GM23248 (cell line): ENCODE measurements around the gene MEGF6. TPM values are rescaled to one million over a fixed set of nuclear protein-coding genes. Genes with fewer than 3 reads are reported as not detected.

ENCODE experiments used
- DNase-seq: peaks from one replicate; pipeline ENCODE4 v3.0.0-alpha.2; 2015
- H2AFZ ChIP-seq: fragments of 200-600 bp; sonication (generic); 2 replicates; pipeline ENCODE4 v1.6.1; 2016; ENCODE audit warnings: antibody characterized with exemption
- H3F3A ChIP-seq: fragments of 200-600 bp; sonication (generic); 2 replicates; pipeline ENCODE4 v1.6.1; 2016; ENCODE audit warnings: mild to moderate bottlenecking, antibody characterized with exemption, mixed run types; ENCODE audit not compliant: insufficient read depth
- H3K27ac ChIP-seq: fragments of 200-600 bp; sonication (generic); 2 replicates; pipeline ENCODE4 v1.5.1; 2016; ENCODE audit warnings: mild to moderate bottlenecking
- H3K27me3 ChIP-seq: fragments of 200-600 bp; sonication (generic); replicated peaks from 2 replicates; pipeline ENCODE4 v1.6.1; 2016; ENCODE audit warnings: mild to moderate bottlenecking; ENCODE audit not compliant: insufficient read depth
- H3K36me3 ChIP-seq: fragments of 200-600 bp; sonication (generic); 2 replicates; pipeline ENCODE4 v1.6.1; 2016; ENCODE audit warnings: low read depth, mild to moderate bottlenecking
- H3K4me1 ChIP-seq: fragments of 200-600 bp; sonication (generic); 2 replicates; pipeline ENCODE4 v1.6.1; 2016; ENCODE audit warnings: mild to moderate bottlenecking; ENCODE audit not compliant: insufficient read depth
- H3K4me2 ChIP-seq: fragments of 200-600 bp; sonication (generic); one replicate; pipeline ENCODE4 v1.6.1; 2016; ENCODE audit warnings: mild to moderate bottlenecking; ENCODE audit not compliant: unreplicated experiment
- H3K4me3 ChIP-seq: fragments of 200-600 bp; sonication (generic); 2 replicates; pipeline ENCODE4 v1.5.1; 2016; ENCODE audit warnings: mild to moderate bottlenecking
- H3K79me2 ChIP-seq: fragments of 200-600 bp; sonication (generic); 2 replicates; pipeline ENCODE4 v1.6.1; 2016; ENCODE audit warnings: mild to moderate bottlenecking; ENCODE audit not compliant: insufficient read depth
- H3K9ac ChIP-seq: fragments of 200-600 bp; sonication (generic); 2 replicates; pipeline ENCODE4 v1.6.1; 2016; ENCODE audit warnings: mild to moderate bottlenecking
- H3K9me2 ChIP-seq: fragments of 200-600 bp; sonication (generic); 2 replicates; pipeline ENCODE4 v1.6.1; 2016; ENCODE audit warnings: mixed run types, mild to moderate bottlenecking, moderate library complexity; ENCODE audit not compliant: insufficient read depth
- H3K9me3 ChIP-seq: fragments of 200-600 bp; sonication (generic); one replicate; pipeline ENCODE4 v1.6.1; 2017; ENCODE audit warnings: low read depth
- H4K20me1 ChIP-seq: fragments of 200-600 bp; sonication (generic); 2 replicates; pipeline ENCODE4 v1.6.0; 2016; ENCODE audit not compliant: insufficient read depth
- EZH2 ChIP-seq: fragments of 200-600 bp; sonication (generic); IDR thresholded peaks from 2 replicates; pipeline ENCODE4 v1.6.1; 2018; ENCODE audit warnings: antibody characterized with exemption, mild to moderate bottlenecking; ENCODE audit not compliant: insufficient read depth, poor library complexity, severe bottlenecking
- EZH2phosphoT487 ChIP-seq: fragments of 200-600 bp; sonication (generic); IDR thresholded peaks from 2 replicates; pipeline ENCODE4 v1.6.1; 2018; ENCODE audit warnings: antibody characterized with exemption, moderate library complexity, mild to moderate bottlenecking, low read depth; ENCODE audit not compliant: insufficient read depth
- WGBS, 2 experiments: methylation state at CpG; one replicate each; pipeline ENCODE4 v1.1.6; 2015 to 2017; ENCODE audit warnings: low lambda C conversion rate in 2 of 2, low coverage in 1 of 2; ENCODE audit errors: missing lambda C conversion rate in 2 of 2; 5-methylcytosine and 5-hydroxymethylcytosine counted together
- in situ Hi-C: fragments of 300-500 bp; cut with MboI; formaldehyde crosslinking; loops from 2 replicates; pipeline ENCODE4 v1.15.0; 2020
- polyA plus RNA-seq: library from polyadenylated mRNA; unstranded; fragments of >200 nt; fragmentation: Nextera tagmentation; extraction: Ambion mirVana; gene quantifications from 2 replicates; pipeline ENCODE4 v1.2.1, GENCODE V29; 2016
- total RNA-seq: library from RNA; depleted of rRNA; stranded (reverse); fragments of >200 nt; shearing (Covaris generic); gene quantifications from 2 replicates; pipeline ENCODE4 v1.2.3, GENCODE V29; 2014

The MEGF6 gene
- total and polyA plus RNA-seq, 2 experiments from 2014 or later: 37.9 to 108 TPM

GRCh38 chr1:3460672-3461131, 150.6 kb downstream of the MEGF6 start:
- H3K36me3 ChIP-seq: no peaks in the 10 kb centered on the region
- no peak overlapping the region for H2AFZ ChIP-seq
- H3K79me2 ChIP-seq: no peaks in the 10 kb centered on the region
- H3K4me2 ChIP-seq: no peak overlapping the region
- H4K20me1 ChIP-seq: no peaks in the 10 kb centered on the region
- no peak overlapping the region for H3K9ac ChIP-seq
- no peaks in the 10 kb centered on the region for H3K9me2 ChIP-seq
- 75 to 79% methylated on average over 13 to 14 of the region's 14 CpGs for WGBS, 2 experiments
- no peak for DNase-seq
- TF ChIP-seq EZH2 (no peak), EZH2phosphoT487 (no peak)
- in situ Hi-C loops: no loop called here
- H3F3A ChIP-seq: no peaks in the 10 kb centered on the region
- H3K9me3 ChIP-seq: no peaks in the 10 kb centered on the region
- H3K4me1 ChIP-seq: no peaks in the 10 kb centered on the region
- H3K27me3 ChIP-seq: 0 out of 2 replicates have a peak, but pooled peaks cover 6% of the 10 kb centered on the region
- no peak overlapping the region for H3K4me3 ChIP-seq
- H3K27ac ChIP-seq: no peak overlapping the region

- H3K36me3 ChIP-seq: no peaks in the 10 kb centered on the region
- TF ChIP-seq EZH2: no peak
- no peak for TF ChIP-seq EZH2phosphoT487
- peaks cover 12% of the 10 kb centered on the region for H3K27me3 ChIP-seq
- no peak overlapping the region for H2AFZ ChIP-seq
- no peaks in the 10 kb centered on the region for H3K4me1 ChIP-seq
- no peak overlapping the region for H3K27ac ChIP-seq
- no peaks in the 10 kb centered on the region for H3K79me2 ChIP-seq
- no peak overlapping the region for H3K9ac ChIP-seq
- H3K4me2 ChIP-seq: no peak overlapping the region
- DNase-seq: no peak
- in situ Hi-C loops: no loop called here
- WGBS, 2 experiments: 77 to 78% methylated on average over 23 of the region's 23 CpGs
- H3K9me2 ChIP-seq: no peaks in the 10 kb centered on the region
- H3K9me3 ChIP-seq: no peaks in the 10 kb centered on the region
- H3F3A ChIP-seq: no peaks in the 10 kb centered on the region
- H3K4me3 ChIP-seq: no peak overlapping the region
- H4K20me1 ChIP-seq: no peaks in the 10 kb centered on the region
Observed at GRCh38 chr1:3459940-3460671, 151.2 kb downstream of the MEGF6 start.

- DNase-seq: no peak
- no peak overlapping the region for H3K4me2 ChIP-seq
- no peak overlapping the region for H2AFZ ChIP-seq
- H3K27ac ChIP-seq: no peak overlapping the region
- peaks cover 17% of the 10 kb centered on the region for H3K27me3 ChIP-seq
- in situ Hi-C loops: no loop called here
- H3K9me3 ChIP-seq: no peaks in the 10 kb centered on the region
- no peaks in the 10 kb centered on the region for H3K79me2 ChIP-seq
- no peaks in the 10 kb centered on the region for H4K20me1 ChIP-seq
- H3K4me3 ChIP-seq: no peak overlapping the region
- TF ChIP-seq EZH2phosphoT487: no peak
- TF ChIP-seq EZH2: no peak
- 72 to 74% methylated on average over 24 of the region's 24 CpGs for WGBS, 2 experiments
- H3K9ac ChIP-seq: no peak overlapping the region
- H3F3A ChIP-seq: no peaks in the 10 kb centered on the region
- no peaks in the 10 kb centered on the region for H3K4me1 ChIP-seq
- no peaks in the 10 kb centered on the region for H3K36me3 ChIP-seq
- no peaks in the 10 kb centered on the region for H3K9me2 ChIP-seq
Observed at GRCh38 chr1:3459051-3459908, 152.0 kb downstream of the MEGF6 start.

- DNase-seq: no peak
- Histone ChIP-seq H3K36me3 (no peaks in the 10 kb centered on the region), H3K27me3 (peaks cover 26% of the 10 kb centered on the region), H2AFZ (no peak overlapping the region), H3K4me1 (no peaks in the 10 kb centered on the region), H3K27ac (no peak overlapping the region), H3K4me2 (no peak overlapping the region), H3K4me3 (no peak overlapping the region), H3K9ac (no peak overlapping the region), H4K20me1 (no peaks in the 10 kb centered on the region), H3K9me2 (no peaks in the 10 kb centered on the region), H3K9me3 (no peaks in the 10 kb centered on the region), H3K79me2 (no peaks in the 10 kb centered on the region), H3F3A (no peaks in the 10 kb centered on the region)
- in situ Hi-C loops: no loop called here
- no peak for TF ChIP-seq EZH2
- TF ChIP-seq EZH2phosphoT487: no peak
- WGBS, 2 experiments: 33 to 36% methylated on average over 17 to 18 of the region's 18 CpGs
Observed at GRCh38 chr1:3457910-3458883, 153.1 kb downstream of the MEGF6 start.
